Measurements from ENCODE around the gene NPAS3.

NPAS3 gene

DNA sequence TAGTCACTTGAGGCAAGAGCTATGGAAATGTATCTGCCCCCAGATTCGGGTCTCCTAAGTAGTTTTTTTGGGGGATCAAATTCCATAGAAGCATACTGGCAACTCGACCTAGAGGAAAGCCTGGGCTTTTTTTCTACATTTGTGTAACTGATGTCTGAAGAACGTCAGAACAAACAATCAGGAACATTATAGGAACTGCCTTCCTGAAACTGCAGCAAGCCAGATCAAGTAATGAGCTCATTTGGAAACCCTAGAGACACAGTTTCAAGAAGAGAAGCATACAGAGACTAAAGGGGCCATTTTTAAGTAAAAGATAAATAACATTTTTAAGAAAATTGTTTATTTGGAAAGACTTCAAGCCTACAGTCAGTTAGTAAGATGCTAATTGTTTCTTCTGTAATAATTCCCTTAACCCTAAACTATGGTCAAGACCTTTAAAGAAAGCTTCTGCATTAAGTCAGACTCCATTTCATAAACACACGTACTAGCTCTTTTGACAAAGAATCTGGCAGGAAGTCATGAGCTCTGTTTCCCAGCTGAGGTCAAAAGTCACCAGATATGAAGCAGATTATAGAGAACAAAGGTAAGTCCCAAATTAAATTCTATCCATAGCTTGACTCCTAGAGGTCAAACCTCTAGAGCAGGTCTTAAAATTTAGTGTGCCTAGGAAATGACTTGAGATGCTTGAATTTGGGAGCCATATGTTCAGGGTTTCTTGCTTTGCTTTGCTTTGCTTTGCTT, 899.4 kb downstream of the NPAS3 start:
- in situ Hi-C loops (cut with MboI; ENCODE audit: low sequenced_read_pairs): loop anchor here (10.0 kb wide), 1 partner anchor 467 kb away; no protein-coding TSS in a partner anchor

DNA sequence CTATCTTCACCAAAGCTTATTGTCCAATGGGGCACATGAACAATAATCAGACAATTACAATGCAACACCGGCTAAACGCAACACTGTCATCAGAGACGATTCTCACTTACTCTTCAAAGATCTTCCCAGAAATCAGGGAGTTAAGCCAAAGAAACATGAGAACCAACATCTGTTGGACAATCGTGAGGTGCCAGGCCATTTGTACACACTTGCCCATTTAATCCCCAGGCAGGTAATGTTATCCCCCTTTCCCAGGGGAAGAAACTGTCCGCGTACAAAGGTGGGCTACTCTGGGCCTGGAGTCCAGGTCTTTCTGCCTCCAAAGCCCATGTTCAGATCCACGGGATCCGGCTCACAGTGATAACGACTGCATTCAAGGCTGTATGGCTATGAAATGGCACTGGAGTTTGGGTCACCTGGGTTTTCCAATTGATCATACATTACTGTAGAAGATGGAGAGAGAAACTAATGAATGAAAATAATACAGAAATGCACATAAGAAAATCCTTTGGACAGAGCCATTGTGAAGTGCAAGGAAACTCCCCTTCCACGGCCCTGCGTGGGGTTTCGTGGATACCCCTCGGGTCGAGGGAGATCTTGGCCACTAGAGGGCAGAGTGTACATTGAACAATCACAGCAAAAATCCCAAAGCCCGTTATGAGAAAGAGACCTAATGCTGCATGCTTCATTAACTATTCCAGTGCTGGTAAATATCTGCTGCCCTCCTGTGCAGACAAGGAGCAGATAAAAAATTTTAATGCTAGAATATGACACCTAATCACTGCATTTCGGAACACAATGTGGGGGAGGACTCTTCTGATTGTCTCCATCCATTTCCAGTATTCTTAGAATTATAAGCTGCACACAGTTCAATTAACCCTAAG, 900.8 kb downstream of the NPAS3 start:
- peak; percentile 56 to 67 for DNase-seq (ENCODE audit: low spot score in 2 of 2)
- Histone ChIP-seq H3K9me3 (no peaks in the 10 kb centered on the region), H3K36me3 (replicated peaks) (no peaks in the 10 kb centered on the region), H3K4me1 (peaks cover 21% of the 10 kb centered on the region), H3K27me3 (ENCODE audit: low read depth) (no peaks in the 10 kb centered on the region), H3K4me3 (no peak overlapping the region)
- in situ Hi-C loops (cut with MboI; ENCODE audit: low sequenced_read_pairs): loop anchor here (10.0 kb wide), 3 partner anchors 265 to 465 kb away; no protein-coding TSS in a partner anchor

More for the DNA sequence above, 899.4 kb downstream of the NPAS3 start:
- H3K4me1 ChIP-seq: peaks cover 20% of the 10 kb centered on the region
- no peaks in the 10 kb centered on the region for H3K9me3 ChIP-seq
- H3K4me3 ChIP-seq: no peak overlapping the region
- no peaks in the 10 kb centered on the region for H3K36me3 ChIP-seq (replicated peaks)
- no peak for DNase-seq (ENCODE audit: low spot score in 2 of 2)
- no peaks in the 10 kb centered on the region for H3K27me3 ChIP-seq (ENCODE audit: low read depth)

DNA sequence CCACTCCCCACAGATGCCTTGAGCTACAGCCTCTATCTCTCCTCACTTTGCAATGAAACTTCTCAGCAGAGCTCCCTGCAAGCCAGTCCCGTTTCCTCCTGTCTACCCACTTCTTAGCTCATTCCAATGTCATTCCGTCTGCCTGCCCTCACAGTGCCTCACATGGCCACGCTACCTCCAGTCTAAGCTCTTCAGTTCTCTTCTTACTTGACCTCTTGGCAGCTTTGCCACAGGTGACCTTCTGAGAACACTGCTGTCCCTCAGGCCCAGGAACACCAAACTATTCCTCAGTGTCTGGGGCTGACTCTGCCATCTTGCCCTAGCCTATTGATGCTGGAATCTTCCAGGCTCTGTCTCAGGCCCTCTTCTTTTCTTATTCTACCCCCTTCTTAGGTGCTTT, 902.1 kb downstream of the NPAS3 start:
- Histone ChIP-seq H3K27me3 (ENCODE audit: low read depth) (no peaks in the 10 kb centered on the region), H3K4me1 (peaks cover 21% of the 10 kb centered on the region), H3K4me3 (no peak overlapping the region), H3K36me3 (replicated peaks) (no peaks in the 10 kb centered on the region), H3K9me3 (no peaks in the 10 kb centered on the region)
- in situ Hi-C loops (cut with MboI; ENCODE audit: low sequenced_read_pairs): loop anchor here (10.0 kb wide), 2 partner anchors 264 to 394 kb away; no protein-coding TSS in a partner anchor
- no peak for DNase-seq (ENCODE audit: low spot score in 2 of 2)

GRCh38 chr14:33842299-33842698, 903.6 kb downstream of the NPAS3 start:
- no peaks in the 10 kb centered on the region; the same call in 1 of the 2 replicates for H3K9me3 ChIP-seq
- peak in 1 of 2 experiments; percentile 79 for DNase-seq (ENCODE audit: low spot score in 2 of 2)
- no peaks in the 10 kb centered on the region for H3K27me3 ChIP-seq (ENCODE audit: low read depth)
- peaks cover 21% of the 10 kb centered on the region for H3K4me1 ChIP-seq
- in situ Hi-C loops (cut with MboI; ENCODE audit: low sequenced_read_pairs): loop anchor here (10.0 kb wide), 2 partner anchors 263 to 393 kb away; no protein-coding TSS in a partner anchor
- no peaks in the 10 kb centered on the region for H3K36me3 ChIP-seq (replicated peaks)
- no peak overlapping the region for H3K4me3 ChIP-seq

DNA sequence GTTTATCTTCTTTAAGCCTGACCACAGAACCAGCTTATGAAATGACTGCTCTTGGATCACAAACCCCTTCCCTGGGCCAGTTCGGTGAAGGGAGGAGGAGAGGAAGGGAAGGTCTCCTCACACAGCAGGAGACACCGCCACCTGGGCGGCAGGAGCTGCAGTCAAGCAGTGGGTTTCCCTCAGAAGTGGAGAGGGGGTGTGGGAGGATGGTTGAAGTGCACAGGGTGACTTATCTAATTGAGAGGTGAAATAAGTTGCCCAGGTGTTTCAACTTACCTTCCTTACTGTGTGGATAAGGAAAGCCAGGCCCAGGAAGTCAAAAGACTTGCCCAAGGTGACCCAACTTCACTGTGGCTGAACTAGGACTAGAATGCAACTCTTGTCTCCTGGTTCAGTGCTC, 905.4 kb downstream of the NPAS3 start:
- Histone ChIP-seq H3K27me3 (ENCODE audit: low read depth) (no peaks in the 10 kb centered on the region), H3K4me3 (no peak overlapping the region), H3K9me3 (no peaks in the 10 kb centered on the region; the same call in 1 of the 2 replicates), H3K36me3 (replicated peaks) (no peaks in the 10 kb centered on the region), H3K4me1 (peaks cover 20% of the 10 kb centered on the region)
- in situ Hi-C loops (cut with MboI; ENCODE audit: low sequenced_read_pairs): loop anchor here (10.0 kb wide), 2 partner anchors 261 to 391 kb away; no protein-coding TSS in a partner anchor
- no peak for DNase-seq (ENCODE audit: low spot score in 2 of 2)

DNA sequence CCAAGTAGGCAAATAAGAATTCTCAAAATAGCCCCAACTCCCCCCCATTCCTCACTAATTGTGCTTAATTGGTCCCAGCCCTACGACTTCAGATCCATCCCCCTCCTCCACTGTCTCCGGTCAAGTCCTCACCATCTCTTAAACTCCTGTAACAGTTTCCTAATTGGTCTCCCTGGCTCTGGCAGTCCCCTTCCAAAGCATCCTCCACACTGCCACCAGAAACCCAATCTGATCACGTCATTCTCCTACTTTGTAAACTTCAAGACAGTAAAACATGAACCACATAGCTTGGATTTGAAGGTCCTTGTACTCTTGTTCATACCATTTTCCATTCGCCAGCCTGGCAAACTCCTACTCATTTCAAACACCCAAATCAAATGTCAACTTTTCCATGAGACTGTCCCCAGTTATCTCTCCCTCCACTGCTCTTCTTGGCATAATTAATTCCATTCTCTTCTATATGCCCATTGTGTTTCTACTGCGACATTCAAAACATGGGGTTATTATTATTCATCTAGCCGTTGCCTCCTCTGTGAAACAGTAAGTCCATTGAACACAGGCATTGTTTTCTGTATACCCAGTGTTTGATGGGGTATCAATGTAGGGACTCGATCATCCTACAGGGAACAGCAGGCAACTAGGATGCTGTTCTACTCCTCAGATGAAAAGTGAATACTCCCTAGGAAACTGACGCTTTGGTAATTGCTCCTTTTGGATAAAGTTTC, 907.6 kb downstream of the NPAS3 start:
- no peaks in the 10 kb centered on the region for H3K27me3 ChIP-seq (ENCODE audit: low read depth)
- H3K9me3 ChIP-seq: no peaks in the 10 kb centered on the region; the same call in 1 of the 2 replicates
- DNase-seq (ENCODE audit: low spot score in 2 of 2): no peak
- peaks cover 20% of the 10 kb centered on the region for H3K4me1 ChIP-seq
- in situ Hi-C loops (cut with MboI; ENCODE audit: low sequenced_read_pairs): loop anchor here (10.0 kb wide), 2 partner anchors 259 to 389 kb away; no protein-coding TSS in a partner anchor
- H3K36me3 ChIP-seq (replicated peaks): no peaks in the 10 kb centered on the region
- no peak overlapping the region for H3K4me3 ChIP-seq

DNA sequence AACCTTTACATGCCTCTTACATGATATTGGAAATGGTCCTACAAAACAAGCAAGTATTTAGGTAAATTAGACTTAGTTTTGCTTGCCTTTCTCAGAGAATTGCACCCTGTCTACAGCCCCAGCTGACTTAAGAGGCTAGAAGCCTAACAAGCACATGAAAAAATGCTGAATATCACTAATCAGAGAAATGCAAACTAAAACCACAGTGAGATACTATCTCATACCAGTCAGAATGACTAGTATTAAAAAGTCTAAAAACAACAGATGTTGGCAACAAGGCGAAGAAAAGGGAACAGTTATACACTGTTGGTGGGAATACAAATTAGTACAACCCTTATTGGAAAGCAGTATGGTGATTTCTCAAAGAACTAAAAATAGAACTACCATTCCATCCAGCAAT, 908.4 kb downstream of the NPAS3 start:
- in situ Hi-C loops (cut with MboI; ENCODE audit: low sequenced_read_pairs): loop anchor here (10.0 kb wide), 2 partner anchors 258 to 388 kb away; no protein-coding TSS in a partner anchor

DNA sequence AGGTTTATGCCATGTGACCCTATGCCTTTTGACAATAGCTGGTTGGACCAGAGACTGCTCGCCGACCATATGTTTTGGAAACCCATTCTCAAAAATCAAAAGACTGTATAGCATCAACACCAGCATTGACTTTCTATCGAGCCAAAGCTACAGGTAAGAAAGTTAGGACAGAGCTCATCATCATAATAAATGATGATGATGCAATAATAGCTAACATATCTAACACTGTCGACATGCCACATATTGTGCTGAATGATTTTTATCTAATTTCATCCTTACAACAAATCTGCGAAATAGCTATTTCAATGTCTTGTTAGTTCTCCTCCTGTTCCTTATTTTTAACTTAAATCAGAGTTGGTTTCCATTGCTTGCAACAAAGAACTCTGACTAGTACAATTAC, 909.3 kb downstream of the NPAS3 start:
- DNase-seq (ENCODE audit: low spot score in 2 of 2): no peak
- H3K4me1 ChIP-seq: peaks cover 20% of the 10 kb centered on the region
- H3K27me3 ChIP-seq (ENCODE audit: low read depth): no peaks in the 10 kb centered on the region
- H3K9me3 ChIP-seq: no peaks in the 10 kb centered on the region; the same call in 1 of the 2 replicates
- H3K36me3 ChIP-seq (replicated peaks): no peaks in the 10 kb centered on the region
- in situ Hi-C loops (cut with MboI; ENCODE audit: low sequenced_read_pairs): loop anchor here (10.0 kb wide), 2 partner anchors 257 to 387 kb away; no protein-coding TSS in a partner anchor
- H3K4me3 ChIP-seq: no peak overlapping the region

More for the DNA sequence above, 908.4 kb downstream of the NPAS3 start:
- Histone ChIP-seq H3K9me3 (no peaks in the 10 kb centered on the region; the same call in 1 of the 2 replicates), H3K4me3 (no peak overlapping the region), H3K27me3 (ENCODE audit: low read depth) (no peaks in the 10 kb centered on the region), H3K4me1 (peaks cover 25% of the 10 kb centered on the region), H3K36me3 (replicated peaks) (no peaks in the 10 kb centered on the region)
- no peak for DNase-seq (ENCODE audit: low spot score in 2 of 2)

DNA sequence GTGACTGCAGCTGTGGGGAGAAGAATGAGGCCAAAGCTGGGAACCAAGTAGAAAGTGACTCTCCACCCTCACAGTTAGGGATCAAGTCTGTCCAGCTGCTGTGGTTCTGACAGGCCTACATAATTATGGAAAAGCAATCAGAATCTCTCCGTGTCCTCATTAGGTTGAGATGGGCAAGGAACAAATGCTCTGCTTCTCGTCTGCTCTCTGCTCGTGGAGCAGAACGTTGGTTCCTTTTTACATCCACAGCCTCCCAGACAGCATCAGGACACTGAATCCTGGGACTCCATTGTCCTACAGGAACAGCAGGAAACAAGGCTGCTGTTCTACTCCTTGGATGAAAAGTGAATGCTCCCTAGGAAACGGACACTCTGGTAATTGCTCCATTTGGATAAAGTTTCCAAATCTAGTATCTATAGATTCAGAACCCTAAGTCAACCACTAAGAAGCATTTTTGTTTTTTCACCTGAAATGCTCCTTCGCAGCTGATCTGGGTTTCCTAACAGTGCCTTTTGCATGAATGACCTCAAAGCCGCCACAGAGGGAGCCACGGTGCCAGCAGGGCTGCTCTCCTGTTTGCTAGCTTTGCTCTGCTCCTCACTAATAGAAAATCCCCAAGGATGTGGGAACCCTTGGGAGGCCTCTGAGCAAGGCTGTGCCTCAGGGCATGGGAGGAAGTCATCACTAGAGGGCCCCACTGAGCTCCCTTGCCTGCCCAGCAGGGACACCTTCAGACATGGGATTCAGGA, 910.2 kb downstream of the NPAS3 start:
- H3K27me3 ChIP-seq (ENCODE audit: low read depth): no peaks in the 10 kb centered on the region
- in situ Hi-C loops (cut with MboI; ENCODE audit: low sequenced_read_pairs): loop anchor here (10.0 kb wide), 2 partner anchors 256 to 386 kb away; no protein-coding TSS in a partner anchor
- DNase-seq (ENCODE audit: low spot score in 2 of 2): peak; percentile 82 to 92
- no peaks in the 10 kb centered on the region for H3K36me3 ChIP-seq (replicated peaks)
- peaks cover 18% of the 10 kb centered on the region for H3K4me1 ChIP-seq
- H3K9me3 ChIP-seq: no peaks in the 10 kb centered on the region; the same call in 1 of the 2 replicates
- no peak overlapping the region for H3K4me3 ChIP-seq

DNA sequence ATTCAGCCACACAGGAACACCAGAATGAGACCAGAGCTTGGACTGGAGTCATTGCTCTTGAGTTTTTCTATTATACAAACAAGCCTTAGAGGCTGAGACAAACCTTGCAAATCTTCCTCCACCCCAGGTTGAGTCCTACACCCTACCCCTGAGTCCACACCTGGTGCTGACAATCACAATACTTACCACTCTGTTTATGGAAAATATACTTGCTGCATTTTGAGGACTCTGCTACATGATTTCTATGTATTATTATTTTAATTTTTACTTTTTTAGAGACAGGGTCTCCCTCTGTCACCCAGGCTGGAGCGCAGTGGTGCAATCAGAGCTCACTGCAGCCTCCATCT, 910.7 kb downstream of the NPAS3 start:
- H3K27me3 ChIP-seq (ENCODE audit: low read depth): no peaks in the 10 kb centered on the region
- in situ Hi-C loops (cut with MboI; ENCODE audit: low sequenced_read_pairs): loop anchor here (10.0 kb wide), 2 partner anchors 255 to 385 kb away; no protein-coding TSS in a partner anchor
- H3K36me3 ChIP-seq (replicated peaks): no peaks in the 10 kb centered on the region
- H3K4me1 ChIP-seq: peaks cover 18% of the 10 kb centered on the region
- no peak for DNase-seq (ENCODE audit: low spot score in 2 of 2)
- H3K4me3 ChIP-seq: no peak overlapping the region
- no peaks in the 10 kb centered on the region; the same call in 1 of the 2 replicates for H3K9me3 ChIP-seq

DNA sequence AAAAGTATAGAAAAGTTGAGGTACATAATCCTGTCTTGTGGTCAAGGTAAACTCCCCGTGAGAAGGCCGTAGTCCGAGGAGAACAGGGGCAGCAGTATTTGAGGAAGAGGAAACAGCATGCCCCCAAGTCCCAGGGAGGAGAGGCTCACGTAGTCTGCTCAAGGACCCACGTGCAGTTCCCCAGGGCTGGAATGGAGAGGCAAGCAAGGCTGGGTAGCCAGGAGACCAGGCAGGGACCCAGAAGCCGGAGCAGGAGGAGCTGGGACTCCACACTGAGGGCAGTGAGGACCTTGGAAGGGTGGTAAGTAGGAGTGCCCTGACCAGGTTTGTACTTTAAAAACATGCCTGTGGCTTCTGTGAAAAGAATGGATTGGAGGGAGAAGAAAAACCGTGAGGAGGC, 912.1 kb downstream of the NPAS3 start:
- H3K9me3 ChIP-seq: no peaks in the 10 kb centered on the region; the same call in 1 of the 2 replicates
- no peaks in the 10 kb centered on the region for H3K27me3 ChIP-seq (ENCODE audit: low read depth)
- in situ Hi-C loops (cut with MboI; ENCODE audit: low sequenced_read_pairs): no loop called here
- no peak for DNase-seq (ENCODE audit: low spot score in 2 of 2)
- no peak overlapping the region for H3K4me3 ChIP-seq
- no peaks in the 10 kb centered on the region for H3K36me3 ChIP-seq (replicated peaks)
- peaks cover 18% of the 10 kb centered on the region for H3K4me1 ChIP-seq

GRCh38 chr14:33851366-33851765, 912.7 kb downstream of the NPAS3 start:
- Histone ChIP-seq H3K4me1 (peaks cover 18% of the 10 kb centered on the region), H3K36me3 (replicated peaks) (no peaks in the 10 kb centered on the region), H3K4me3 (no peak overlapping the region), H3K27me3 (ENCODE audit: low read depth) (no peaks in the 10 kb centered on the region), H3K9me3 (no peaks in the 10 kb centered on the region; the same call in 1 of the 2 replicates)
- no peak for DNase-seq (ENCODE audit: low spot score in 2 of 2)
- in situ Hi-C loops (cut with MboI; ENCODE audit: low sequenced_read_pairs): no loop called here

All from HAP-1 (cell line).